Measurements from ENCODE around the gene MRE11.

Gene MRE11

GRCh38 chr11:94449029-94449428 is 44.6 kb downstream of the MRE11 start:
- no peak overlapping the region for H2BK15ac ChIP-seq (ENCODE audit: low read length)
- H3K9me3 ChIP-seq (replicated peaks in 1 of 2; ENCODE audit: control insufficient read depth in 2 of 2, insufficient read depth in 1 of 2, low read depth in 1 of 2, low read length in 2 of 2): no peaks in the 10 kb centered on the region
- no peak overlapping the region for H3K14ac ChIP-seq (ENCODE audit: low read length)
- H3K18ac ChIP-seq (ENCODE audit: low read length): no peak overlapping the region
- no peaks in the 10 kb centered on the region for H3K27me3 ChIP-seq (ENCODE audit: control insufficient read depth in 3 of 3, insufficient read depth in 3 of 3, low read depth in 1 of 3, low read length in 3 of 3)
- H3K23ac ChIP-seq (ENCODE audit: low read depth, low read length, poor library complexity): no peak overlapping the region
- no peak overlapping the region for H2AK5ac ChIP-seq (ENCODE audit: low read depth, low read length)
- no peak overlapping the region for H2BK120ac ChIP-seq (ENCODE audit: low read depth, low read length)
- H3K27ac ChIP-seq (replicated peaks; ENCODE audit: low read length): no peak overlapping the region
- peaks cover 5 to 60% of the 10 kb centered on the region in 2 donors for H3K36me3 ChIP-seq (replicated peaks in 1 of 2; ENCODE audit: control insufficient read depth in 2 of 2, insufficient read depth in 2 of 2, low read length in 2 of 2)
- H4K8ac ChIP-seq (ENCODE audit: low read depth, low read length): no peak overlapping the region
- H3K79me1 ChIP-seq (ENCODE audit: low read depth, low read length): peaks cover 2% of the 10 kb centered on the region
- no peak overlapping the region for H2BK12ac ChIP-seq (ENCODE audit: low read length)
- no peak overlapping the region for H2BK5ac ChIP-seq (ENCODE audit: low read length)
- no peak for DNase-seq (ENCODE audit: low spot score)
- no peaks in the 10 kb centered on the region for H3K4me1 ChIP-seq (ENCODE audit: control insufficient read depth in 2 of 2, insufficient read depth in 1 of 2, low read depth in 1 of 2, low read length in 2 of 2)
- H3K4me3 ChIP-seq (ENCODE audit: low read length in 2 of 2): no peak overlapping the region
- no CpG with 5 or more reads among the region's 1 CpG for WGBS, 2 donors (ENCODE audit: extremely low coverage in 2 of 2, insufficient read length in 2 of 2, insufficient replicate concordance in 1 of 2)
- H3K4ac ChIP-seq (ENCODE audit: low read length): no peak overlapping the region
- H4K91ac ChIP-seq (ENCODE audit: low read depth, low read length, poor library complexity): no peak overlapping the region
- H3K4me2 ChIP-seq (ENCODE audit: insufficient read depth, low read length, poor library complexity, severe bottlenecking): no peak overlapping the region
- no peak overlapping the region for H2AFZ ChIP-seq (ENCODE audit: low read length)
- H3K9ac ChIP-seq (ENCODE audit: low read depth, low read length, poor library complexity): no peak overlapping the region

- H3K4me3 ChIP-seq (ENCODE audit: low read length in 2 of 2): no peak overlapping the region
- no peak for DNase-seq (ENCODE audit: low spot score)
- no peak overlapping the region for H2BK120ac ChIP-seq (ENCODE audit: low read depth, low read length)
- H2BK5ac ChIP-seq (ENCODE audit: low read length): no peak overlapping the region
- no peak overlapping the region for H3K4me2 ChIP-seq (ENCODE audit: insufficient read depth, low read length, poor library complexity, severe bottlenecking)
- no peaks in the 10 kb centered on the region for H3K27me3 ChIP-seq (ENCODE audit: control insufficient read depth in 3 of 3, insufficient read depth in 3 of 3, low read depth in 1 of 3, low read length in 3 of 3)
- H2BK12ac ChIP-seq (ENCODE audit: low read length): no peak overlapping the region
- no peak overlapping the region for H2AK5ac ChIP-seq (ENCODE audit: low read depth, low read length)
- H3K14ac ChIP-seq (ENCODE audit: low read length): no peak overlapping the region
- no peaks in the 10 kb centered on the region for H3K4me1 ChIP-seq (ENCODE audit: control insufficient read depth in 2 of 2, insufficient read depth in 1 of 2, low read depth in 1 of 2, low read length in 2 of 2)
- no peak overlapping the region for H3K4ac ChIP-seq (ENCODE audit: low read length)
- H3K27ac ChIP-seq (replicated peaks; ENCODE audit: low read length): no peak overlapping the region
- H3K9me3 ChIP-seq (replicated peaks in 1 of 2; ENCODE audit: control insufficient read depth in 2 of 2, insufficient read depth in 1 of 2, low read depth in 1 of 2, low read length in 2 of 2): no peaks in the 10 kb centered on the region
- no CpG with 5 or more reads among the region's 4 CpGs for WGBS, 2 donors (ENCODE audit: extremely low coverage in 2 of 2, insufficient read length in 2 of 2, insufficient replicate concordance in 1 of 2)
- H4K8ac ChIP-seq (ENCODE audit: low read depth, low read length): no peak overlapping the region
- no peak overlapping the region for H3K9ac ChIP-seq (ENCODE audit: low read depth, low read length, poor library complexity)
- H3K23ac ChIP-seq (ENCODE audit: low read depth, low read length, poor library complexity): no peak overlapping the region
- peaks cover 2% of the 10 kb centered on the region for H3K79me1 ChIP-seq (ENCODE audit: low read depth, low read length)
- no peak overlapping the region for H3K18ac ChIP-seq (ENCODE audit: low read length)
- no peak overlapping the region for H2BK15ac ChIP-seq (ENCODE audit: low read length)
- no peak overlapping the region for H4K91ac ChIP-seq (ENCODE audit: low read depth, low read length, poor library complexity)
- no peak overlapping the region for H2AFZ ChIP-seq (ENCODE audit: low read length)
- peaks cover 5 to 71% of the 10 kb centered on the region in 2 donors for H3K36me3 ChIP-seq (replicated peaks in 1 of 2; ENCODE audit: control insufficient read depth in 2 of 2, insufficient read depth in 2 of 2, low read length in 2 of 2)
These were observed 46.5 kb downstream of the MRE11 start for GRCh38 chr11:94447149-94447548.

- no peak overlapping the region for H3K23ac ChIP-seq (ENCODE audit: low read depth, low read length, poor library complexity)
- H3K36me3 ChIP-seq (replicated peaks in 1 of 2; ENCODE audit: control insufficient read depth in 2 of 2, insufficient read depth in 2 of 2, low read length in 2 of 2): peaks cover 5 to 82% of the 10 kb centered on the region in 2 donors
- H2BK15ac ChIP-seq (ENCODE audit: low read length): no peak overlapping the region
- H3K4me2 ChIP-seq (ENCODE audit: insufficient read depth, low read length, poor library complexity, severe bottlenecking): no peak overlapping the region
- no peak overlapping the region for H2AFZ ChIP-seq (ENCODE audit: low read length)
- H4K91ac ChIP-seq (ENCODE audit: low read depth, low read length, poor library complexity): no peak overlapping the region
- no peak overlapping the region for H2AK5ac ChIP-seq (ENCODE audit: low read depth, low read length)
- whole genome bisulfite sequencing, 2 donors (ENCODE audit: extremely low coverage in 2 of 2, insufficient read length in 2 of 2, insufficient replicate concordance in 1 of 2): no CpG with 5 or more reads among the region's 1 CpG
- H3K4ac ChIP-seq (ENCODE audit: low read length): no peak overlapping the region
- H3K27me3 ChIP-seq (ENCODE audit: control insufficient read depth in 3 of 3, insufficient read depth in 3 of 3, low read depth in 1 of 3, low read length in 3 of 3): no peaks in the 10 kb centered on the region
- H2BK5ac ChIP-seq (ENCODE audit: low read length): no peak overlapping the region
- no peaks in the 10 kb centered on the region for H3K9me3 ChIP-seq (replicated peaks in 1 of 2; ENCODE audit: control insufficient read depth in 2 of 2, insufficient read depth in 1 of 2, low read depth in 1 of 2, low read length in 2 of 2)
- no peak overlapping the region for H3K4me3 ChIP-seq (ENCODE audit: low read length in 2 of 2)
- peaks cover 0 to 2% of the 10 kb centered on the region in 2 donors for H3K4me1 ChIP-seq (ENCODE audit: control insufficient read depth in 2 of 2, insufficient read depth in 1 of 2, low read depth in 1 of 2, low read length in 2 of 2)
- H3K18ac ChIP-seq (ENCODE audit: low read length): no peak overlapping the region
- peaks cover 2% of the 10 kb centered on the region for H3K79me1 ChIP-seq (ENCODE audit: low read depth, low read length)
- H2BK120ac ChIP-seq (ENCODE audit: low read depth, low read length): no peak overlapping the region
- no peak overlapping the region for H2BK12ac ChIP-seq (ENCODE audit: low read length)
- H3K9ac ChIP-seq (ENCODE audit: low read depth, low read length, poor library complexity): no peak overlapping the region
- H4K8ac ChIP-seq (ENCODE audit: low read depth, low read length): no peak overlapping the region
- no peak overlapping the region for H3K14ac ChIP-seq (ENCODE audit: low read length)
- no peak overlapping the region for H3K27ac ChIP-seq (replicated peaks; ENCODE audit: low read length)
- no peak for DNase-seq (ENCODE audit: low spot score)
These were observed 48.0 kb downstream of the MRE11 start for GRCh38 chr11:94445641-94446040.

GRCh38 chr11:94433049-94433448 is 60.6 kb downstream of the MRE11 start:
- no peak overlapping the region for H3K4me3 ChIP-seq (ENCODE audit: low read length in 2 of 2)
- no peak overlapping the region for H2BK15ac ChIP-seq (ENCODE audit: low read length)
- H4K91ac ChIP-seq (ENCODE audit: low read depth, low read length, poor library complexity): no peak overlapping the region
- no peak overlapping the region for H3K18ac ChIP-seq (ENCODE audit: low read length)
- H3K9ac ChIP-seq (ENCODE audit: low read depth, low read length, poor library complexity): no peak overlapping the region
- H3K4ac ChIP-seq (ENCODE audit: low read length): no peak overlapping the region
- no peak overlapping the region for H2BK12ac ChIP-seq (ENCODE audit: low read length)
- H3K36me3 ChIP-seq (replicated peaks in 1 of 2; ENCODE audit: control insufficient read depth in 2 of 2, insufficient read depth in 2 of 2, low read length in 2 of 2): peaks cover 2 to 76% of the 10 kb centered on the region in 2 donors
- H3K23ac ChIP-seq (ENCODE audit: low read depth, low read length, poor library complexity): no peak overlapping the region
- no peak overlapping the region for H3K27ac ChIP-seq (replicated peaks; ENCODE audit: low read length)
- no peak overlapping the region for H3K4me2 ChIP-seq (ENCODE audit: insufficient read depth, low read length, poor library complexity, severe bottlenecking)
- H3K27me3 ChIP-seq (ENCODE audit: control insufficient read depth in 3 of 3, insufficient read depth in 3 of 3, low read depth in 1 of 3, low read length in 3 of 3): no peaks in the 10 kb centered on the region
- H2AK5ac ChIP-seq (ENCODE audit: low read depth, low read length): no peak overlapping the region
- no peak for DNase-seq (ENCODE audit: low spot score)
- no peak overlapping the region for H2AFZ ChIP-seq (ENCODE audit: low read length)
- H3K14ac ChIP-seq (ENCODE audit: low read length): no peak overlapping the region
- H3K79me1 ChIP-seq (ENCODE audit: low read depth, low read length): no peaks in the 10 kb centered on the region
- peaks cover 1 to 15% of the 10 kb centered on the region in 2 donors for H3K9me3 ChIP-seq (replicated peaks in 1 of 2; ENCODE audit: control insufficient read depth in 2 of 2, insufficient read depth in 1 of 2, low read depth in 1 of 2, low read length in 2 of 2)
- H2BK120ac ChIP-seq (ENCODE audit: low read depth, low read length): no peak overlapping the region
- WGBS, 2 donors (ENCODE audit: extremely low coverage in 2 of 2, insufficient read length in 2 of 2, insufficient replicate concordance in 1 of 2): no CpG with 5 or more reads among the region's 1 CpG
- no peak overlapping the region for H4K8ac ChIP-seq (ENCODE audit: low read depth, low read length)
- no peaks in the 10 kb centered on the region for H3K4me1 ChIP-seq (ENCODE audit: control insufficient read depth in 2 of 2, insufficient read depth in 1 of 2, low read depth in 1 of 2, low read length in 2 of 2)
- H2BK5ac ChIP-seq (ENCODE audit: low read length): no peak overlapping the region
